Measurements from ENCODE around the gene GRK2.

GRCh38 chr11:67245046-67245445 is 21.2 kb upstream of the GRK2 start:
- TF ChIP-seq, protein P1, sequence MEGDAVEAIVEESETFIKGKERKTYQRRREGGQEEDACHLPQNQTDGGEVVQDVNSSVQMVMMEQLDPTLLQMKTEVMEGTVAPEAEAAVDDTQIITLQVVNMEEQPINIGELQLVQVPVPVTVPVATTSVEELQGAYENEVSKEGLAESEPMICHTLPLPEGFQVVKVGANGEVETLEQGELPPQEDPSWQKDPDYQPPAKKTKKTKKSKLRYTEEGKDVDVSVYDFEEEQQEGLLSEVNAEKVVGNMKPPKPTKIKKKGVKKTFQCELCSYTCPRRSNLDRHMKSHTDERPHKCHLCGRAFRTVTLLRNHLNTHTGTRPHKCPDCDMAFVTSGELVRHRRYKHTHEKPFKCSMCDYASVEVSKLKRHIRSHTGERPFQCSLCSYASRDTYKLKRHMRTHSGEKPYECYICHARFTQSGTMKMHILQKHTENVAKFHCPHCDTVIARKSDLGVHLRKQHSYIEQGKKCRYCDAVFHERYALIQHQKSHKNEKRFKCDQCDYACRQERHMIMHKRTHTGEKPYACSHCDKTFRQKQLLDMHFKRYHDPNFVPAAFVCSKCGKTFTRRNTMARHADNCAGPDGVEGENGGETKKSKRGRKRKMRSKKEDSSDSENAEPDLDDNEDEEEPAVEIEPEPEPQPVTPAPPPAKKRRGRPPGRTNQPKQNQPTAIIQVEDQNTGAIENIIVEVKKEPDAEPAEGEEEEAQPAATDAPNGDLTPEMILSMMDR (IDR thresholded peaks at IDR 0.05), result no peak
- no peak for TF ChIP-seq POLR2A (IDR thresholded peaks at IDR 0.05)

Measured in testis (tissue), 2 donors.